ENCODE results near the gene TECPR2.

TECPR2 gene

GRCh38 chr14:102496331-102496691, 133.6 kb downstream of the TECPR2 start:
- no peaks in the 10 kb centered on the region for H3K4me1 ChIP-seq (ENCODE audit: control insufficient read depth, insufficient read depth, low read length)
- no peaks in the 10 kb centered on the region for H3K9me3 ChIP-seq (ENCODE audit: control insufficient read depth, insufficient read depth, low read length)
- no peak overlapping the region for H3K4me3 ChIP-seq (ENCODE audit: low read depth, low read length)
- no peaks in the 10 kb centered on the region for H3K27me3 ChIP-seq (ENCODE audit: control insufficient read depth, insufficient read depth, low read length)
- H3K9ac ChIP-seq (ENCODE audit: low read depth, low read length) = no peak overlapping the region
- H3K36me3 ChIP-seq (ENCODE audit: control insufficient read depth, insufficient read depth, low read length) = peaks cover 20% of the 10 kb centered on the region

- H3K4me3 ChIP-seq (ENCODE audit: low read depth, low read length) = no peak overlapping the region
- H3K36me3 ChIP-seq (ENCODE audit: control insufficient read depth, insufficient read depth, low read length) = peaks cover 20% of the 10 kb centered on the region
- no peaks in the 10 kb centered on the region for H3K4me1 ChIP-seq (ENCODE audit: control insufficient read depth, insufficient read depth, low read length)
- H3K27me3 ChIP-seq (ENCODE audit: control insufficient read depth, insufficient read depth, low read length) = no peaks in the 10 kb centered on the region
- H3K9me3 ChIP-seq (ENCODE audit: control insufficient read depth, insufficient read depth, low read length) = no peaks in the 10 kb centered on the region
- no peak overlapping the region for H3K9ac ChIP-seq (ENCODE audit: low read depth, low read length)
Observed at GRCh38 chr14:102496958-102497744, 134.4 kb downstream of the TECPR2 start.

- Histone ChIP-seq H3K9me3 (ENCODE audit: control insufficient read depth, insufficient read depth, low read length) (no peaks in the 10 kb centered on the region), H3K36me3 (ENCODE audit: control insufficient read depth, insufficient read depth, low read length) (peaks cover 20% of the 10 kb centered on the region), H3K9ac (ENCODE audit: low read depth, low read length) (no peak overlapping the region), H3K4me1 (ENCODE audit: control insufficient read depth, insufficient read depth, low read length) (no peaks in the 10 kb centered on the region), H3K4me3 (ENCODE audit: low read depth, low read length) (no peak overlapping the region), H3K27me3 (ENCODE audit: control insufficient read depth, insufficient read depth, low read length) (no peaks in the 10 kb centered on the region)
Observed at GRCh38 chr14:102497998-102498677, 135.4 kb downstream of the TECPR2 start.

- Histone ChIP-seq H3K36me3 (ENCODE audit: control insufficient read depth, insufficient read depth, low read length) (peaks cover 20% of the 10 kb centered on the region), H3K4me3 (ENCODE audit: low read depth, low read length) (no peak overlapping the region), H3K27me3 (ENCODE audit: control insufficient read depth, insufficient read depth, low read length) (no peaks in the 10 kb centered on the region), H3K9me3 (ENCODE audit: control insufficient read depth, insufficient read depth, low read length) (no peaks in the 10 kb centered on the region), H3K4me1 (ENCODE audit: control insufficient read depth, insufficient read depth, low read length) (no peaks in the 10 kb centered on the region), H3K9ac (ENCODE audit: low read depth, low read length) (no peak overlapping the region)
Observed at GRCh38 chr14:102498678-102499265, 136.0 kb downstream of the TECPR2 start.

- Histone ChIP-seq H3K9me3 (ENCODE audit: control insufficient read depth, insufficient read depth, low read length) (no peaks in the 10 kb centered on the region), H3K27me3 (ENCODE audit: control insufficient read depth, insufficient read depth, low read length) (no peaks in the 10 kb centered on the region), H3K4me1 (ENCODE audit: control insufficient read depth, insufficient read depth, low read length) (no peaks in the 10 kb centered on the region), H3K9ac (ENCODE audit: low read depth, low read length) (no peak overlapping the region), H3K4me3 (ENCODE audit: low read depth, low read length) (no peak overlapping the region), H3K36me3 (ENCODE audit: control insufficient read depth, insufficient read depth, low read length) (peaks cover 20% of the 10 kb centered on the region)
Observed at GRCh38 chr14:102499401-102500157, 136.8 kb downstream of the TECPR2 start.

- H3K9me3 ChIP-seq (ENCODE audit: control insufficient read depth, insufficient read depth, low read length) = no peaks in the 10 kb centered on the region
- H3K4me3 ChIP-seq (ENCODE audit: low read depth, low read length) = no peak overlapping the region
- no peak overlapping the region for H3K9ac ChIP-seq (ENCODE audit: low read depth, low read length)
- no peaks in the 10 kb centered on the region for H3K4me1 ChIP-seq (ENCODE audit: control insufficient read depth, insufficient read depth, low read length)
- peaks cover 20% of the 10 kb centered on the region for H3K36me3 ChIP-seq (ENCODE audit: control insufficient read depth, insufficient read depth, low read length)
- no peaks in the 10 kb centered on the region for H3K27me3 ChIP-seq (ENCODE audit: control insufficient read depth, insufficient read depth, low read length)
Observed at GRCh38 chr14:102500158-102500662, 137.5 kb downstream of the TECPR2 start.

- Histone ChIP-seq H3K4me3 (ENCODE audit: low read depth, low read length) (no peak overlapping the region), H3K9me3 (ENCODE audit: control insufficient read depth, insufficient read depth, low read length) (no peaks in the 10 kb centered on the region)
Observed at GRCh38 chr14:102500713-102501112, 138.0 kb downstream of the TECPR2 start.

GRCh38 chr14:102501751-102502315, 139.1 kb downstream of the TECPR2 start:
- no peaks in the 10 kb centered on the region for H3K9me3 ChIP-seq (ENCODE audit: control insufficient read depth, insufficient read depth, low read length)
- H3K36me3 ChIP-seq (ENCODE audit: control insufficient read depth, insufficient read depth, low read length) = peaks cover 26% of the 10 kb centered on the region
- no peaks in the 10 kb centered on the region for H3K4me1 ChIP-seq (ENCODE audit: control insufficient read depth, insufficient read depth, low read length)
- no peak overlapping the region for H3K4me3 ChIP-seq (ENCODE audit: low read depth, low read length)
- no peaks in the 10 kb centered on the region for H3K27me3 ChIP-seq (ENCODE audit: control insufficient read depth, insufficient read depth, low read length)
- no peak overlapping the region for H3K9ac ChIP-seq (ENCODE audit: low read depth, low read length)

More at GRCh38 chr14:102500713-102501112, 138.0 kb downstream of the TECPR2 start:
- Histone ChIP-seq H3K27me3 (ENCODE audit: control insufficient read depth, insufficient read depth, low read length) (no peaks in the 10 kb centered on the region), H3K36me3 (ENCODE audit: control insufficient read depth, insufficient read depth, low read length) (peaks cover 20% of the 10 kb centered on the region), H3K9ac (ENCODE audit: low read depth, low read length) (no peak overlapping the region), H3K4me1 (ENCODE audit: control insufficient read depth, insufficient read depth, low read length) (no peaks in the 10 kb centered on the region)

GRCh38 chr14:102502571-102502970, 139.8 kb downstream of the TECPR2 start:
- H3K4me3 ChIP-seq (ENCODE audit: low read depth, low read length) = no peak overlapping the region
- H3K27me3 ChIP-seq (ENCODE audit: control insufficient read depth, insufficient read depth, low read length) = no peaks in the 10 kb centered on the region
- no peaks in the 10 kb centered on the region for H3K9me3 ChIP-seq (ENCODE audit: control insufficient read depth, insufficient read depth, low read length)
- peaks cover 25% of the 10 kb centered on the region for H3K36me3 ChIP-seq (ENCODE audit: control insufficient read depth, insufficient read depth, low read length)
- no peaks in the 10 kb centered on the region for H3K4me1 ChIP-seq (ENCODE audit: control insufficient read depth, insufficient read depth, low read length)
- H3K9ac ChIP-seq (ENCODE audit: low read depth, low read length) = no peak overlapping the region

- Histone ChIP-seq H3K4me1 (ENCODE audit: control insufficient read depth, insufficient read depth, low read length) (peaks cover 3% of the 10 kb centered on the region), H3K27me3 (ENCODE audit: control insufficient read depth, insufficient read depth, low read length) (no peaks in the 10 kb centered on the region), H3K36me3 (ENCODE audit: control insufficient read depth, insufficient read depth, low read length) (peaks cover 14% of the 10 kb centered on the region), H3K9ac (ENCODE audit: low read depth, low read length) (no peak overlapping the region), H3K4me3 (ENCODE audit: low read depth, low read length) (no peak overlapping the region), H3K9me3 (ENCODE audit: control insufficient read depth, insufficient read depth, low read length) (no peaks in the 10 kb centered on the region)
Observed at GRCh38 chr14:102503641-102504327, 141.0 kb downstream of the TECPR2 start.
